HUES6 (cell line): Measurements from ENCODE around the gene GPC4.

Source experiments
- H3K27ac ChIP-seq: 2 replicates; pipeline ENCODE4 v1.7.0; 2013; ENCODE audit warnings: low read depth, mild to moderate bottlenecking, low read length, inconsistent platforms
- H3K27me3 ChIP-seq: 2 replicates; pipeline ENCODE4 v1.6.1; 2013; ENCODE audit warnings: low read length; ENCODE audit not compliant: control insufficient read depth, insufficient read depth
- H3K36me3 ChIP-seq: 2 replicates; pipeline ENCODE4 v1.6.1; 2013; ENCODE audit warnings: low read length; ENCODE audit not compliant: control insufficient read depth, insufficient read depth
- H3K4me1 ChIP-seq: 2 replicates; pipeline ENCODE4 v1.6.1; 2013; ENCODE audit warnings: low read length; ENCODE audit not compliant: control insufficient read depth, insufficient read depth
- H3K4me3 ChIP-seq: 2 replicates; pipeline ENCODE4 v1.5.1; 2013; ENCODE audit warnings: low read depth, low read length
- H3K9ac ChIP-seq: one replicate; pipeline ENCODE4 v1.6.1; 2013; ENCODE audit warnings: mild to moderate bottlenecking, low read length
- H3K9me3 ChIP-seq: 2 replicates; pipeline ENCODE4 v1.6.1; 2013; ENCODE audit warnings: low read depth, low read length; ENCODE audit not compliant: control insufficient read depth, insufficient read depth

GPC4 gene

GRCh38 chrX:133415276-133416105, at the start of gene GPC4:
GPC4 (minus strand) TSS chrX:133415489; CDS start chrX:133414965, 524 bp downstream.
- Histone ChIP-seq H3K27me3 (peaks cover 12% of the 10 kb centered on the region), H3K4me1 (peaks cover 47% of the 10 kb centered on the region), H3K4me3 (peak within 1 kb of the TSS; percentile 98), H3K27ac (peak within 1 kb of the TSS; percentile 92), H3K36me3 (peaks cover 28% of the 10 kb centered on the region), H3K9ac (peak within 1 kb of the TSS; percentile 97), H3K9me3 (no peaks in the 10 kb centered on the region)

- H3K36me3 ChIP-seq, result no peaks in the 10 kb centered on the region
- 0 out of 2 replicates have a peak, but pooled peaks cover 4% of the 10 kb centered on the region for H3K9me3 ChIP-seq
- H3K4me3 ChIP-seq, result no peak overlapping the region
- no peaks in the 10 kb centered on the region for H3K27me3 ChIP-seq
- no peaks in the 10 kb centered on the region for H3K4me1 ChIP-seq
- H3K9ac ChIP-seq, result no peak overlapping the region
- H3K27ac ChIP-seq, result no peak overlapping the region
Measured at GRCh38 chrX:133461231-133461630, 45.9 kb upstream of the GPC4 start.

GRCh38 chrX:133454924-133455323, 39.6 kb upstream of the GPC4 start:
- Histone ChIP-seq H3K9ac (peak overlapping the region; percentile 57), H3K4me1 (peaks cover 25% of the 10 kb centered on the region), H3K36me3 (no peaks in the 10 kb centered on the region), H3K27ac (peak overlapping the region; percentile 32; the same call in 1 of the 2 replicates), H3K9me3 (no peaks in the 10 kb centered on the region), H3K27me3 (no peaks in the 10 kb centered on the region), H3K4me3 (peak overlapping the region; percentile 25; the same call in 1 of the 2 replicates)

- Histone ChIP-seq H3K4me1 (peaks cover 25% of the 10 kb centered on the region), H3K9me3 (no peaks in the 10 kb centered on the region), H3K4me3 (peak overlapping the region; percentile 25; the same call in 1 of the 2 replicates), H3K27me3 (no peaks in the 10 kb centered on the region), H3K36me3 (no peaks in the 10 kb centered on the region), H3K9ac (peak overlapping the region; percentile 57), H3K27ac (peak overlapping the region; percentile 32; the same call in 1 of the 2 replicates)
Measured at GRCh38 chrX:133454491-133454914, 39.2 kb upstream of the GPC4 start.

GRCh38 chrX:133448512-133449076, 33.3 kb upstream of the GPC4 start:
- no peak overlapping the region for H3K4me3 ChIP-seq
- H3K4me1 ChIP-seq, result peaks cover 30% of the 10 kb centered on the region
- no peaks in the 10 kb centered on the region for H3K27me3 ChIP-seq
- H3K36me3 ChIP-seq, result no peaks in the 10 kb centered on the region
- H3K9me3 ChIP-seq, result no peaks in the 10 kb centered on the region
- H3K27ac ChIP-seq, result no peak overlapping the region
- no peak overlapping the region for H3K9ac ChIP-seq

- Histone ChIP-seq H3K4me3 (peak overlapping the region; percentile 51), H3K9ac (peak overlapping the region; percentile 56), H3K4me1 (peaks cover 41% of the 10 kb centered on the region), H3K9me3 (no peaks in the 10 kb centered on the region), H3K27me3 (no peaks in the 10 kb centered on the region; the same call in 1 of the 2 replicates), H3K36me3 (no peaks in the 10 kb centered on the region), H3K27ac (peak overlapping the region; percentile 85)
Measured at GRCh38 chrX:133444952-133445831, 29.9 kb upstream of the GPC4 start.

- Histone ChIP-seq H3K4me3 (no peak overlapping the region), H3K9me3 (no peaks in the 10 kb centered on the region), H3K27me3 (no peaks in the 10 kb centered on the region; the same call in 1 of the 2 replicates), H3K4me1 (peaks cover 47% of the 10 kb centered on the region), H3K27ac (no peak overlapping the region), H3K36me3 (no peaks in the 10 kb centered on the region), H3K9ac (no peak overlapping the region)
Measured at GRCh38 chrX:133444196-133444595, 28.9 kb upstream of the GPC4 start.

GRCh38 chrX:133440797-133441163, 25.5 kb upstream of the GPC4 start:
- no peaks in the 10 kb centered on the region; the same call in 1 of the 2 replicates for H3K27me3 ChIP-seq
- H3K27ac ChIP-seq, result peak overlapping the region; percentile 3; the same call in 1 of the 2 replicates
- H3K9me3 ChIP-seq, result no peaks in the 10 kb centered on the region
- H3K36me3 ChIP-seq, result no peaks in the 10 kb centered on the region
- peak overlapping the region; percentile 35; the same call in 1 of the 2 replicates for H3K4me3 ChIP-seq
- peak overlapping the region; percentile 41 for H3K9ac ChIP-seq
- H3K4me1 ChIP-seq, result peaks cover 67% of the 10 kb centered on the region

GRCh38 chrX:133440081-133440796, 24.9 kb upstream of the GPC4 start:
- Histone ChIP-seq H3K4me1 (peaks cover 68% of the 10 kb centered on the region), H3K4me3 (peak overlapping the region; percentile 35), H3K27me3 (no peaks in the 10 kb centered on the region; the same call in 1 of the 2 replicates), H3K27ac (peak overlapping the region; percentile 35), H3K36me3 (no peaks in the 10 kb centered on the region), H3K9me3 (no peaks in the 10 kb centered on the region), H3K9ac (peak overlapping the region; percentile 50)

- Histone ChIP-seq H3K36me3 (no peaks in the 10 kb centered on the region), H3K27ac (peak overlapping the region; percentile 50), H3K9ac (peak overlapping the region; percentile 58), H3K4me1 (peaks cover 59% of the 10 kb centered on the region), H3K27me3 (no peaks in the 10 kb centered on the region; the same call in 1 of the 2 replicates), H3K9me3 (no peaks in the 10 kb centered on the region), H3K4me3 (peak overlapping the region; percentile 27; the same call in 1 of the 2 replicates)
Measured at GRCh38 chrX:133437766-133438165, 22.5 kb upstream of the GPC4 start.
